ENCODE data around the gene WASF1. TPM values are rescaled to one million over a fixed set of nuclear protein-coding genes. Genes with fewer than 3 reads are reported as not detected.

WASF1 gene
- total and polyA plus RNA-seq, 2 donors (not counting 3 experiments of a cell fraction or from before 2014, with no cell fraction given), result 20.9 to 27.5 TPM

DNA sequence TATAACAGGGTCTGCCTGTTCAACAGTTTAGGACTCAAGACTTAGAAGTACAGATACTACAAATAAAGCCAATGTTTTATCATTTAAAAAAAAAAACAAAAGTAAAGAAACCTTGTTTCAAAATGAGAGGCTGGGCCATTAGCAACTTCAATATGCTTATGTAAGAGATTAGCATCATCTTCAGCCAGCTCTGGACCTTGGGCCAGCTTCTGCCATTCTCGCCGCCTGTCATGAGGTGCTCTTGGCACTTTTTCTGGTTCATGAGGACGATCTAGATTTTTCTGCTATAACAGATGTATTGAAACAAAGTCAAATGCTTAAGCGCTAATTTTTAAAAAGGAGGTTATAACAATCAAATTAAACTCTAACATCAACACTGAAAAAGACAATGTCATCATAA, 74.2 kb downstream of the WASF1 start:
- Histone ChIP-seq H3K27me3 (ENCODE audit: control insufficient read depth in 2 of 2, insufficient read depth in 2 of 2, low read length in 2 of 2) (no peaks in the 10 kb centered on the region), H3K9me1 (replicated peaks; ENCODE audit: control insufficient read depth, extremely low read depth, insufficient read depth, low read length) (no peaks in the 10 kb centered on the region), H3K9ac (replicated peaks; ENCODE audit: extremely low read depth, insufficient read depth, low read length) (no peak overlapping the region), H3K36me3 (ENCODE audit: control insufficient read depth in 2 of 2, extremely low read depth in 1 of 2, insufficient read depth in 2 of 2, low read length in 2 of 2) (peaks cover 0 to 8% of the 10 kb centered on the region in 2 experiments), H3K4me3 (replicated peaks in 1 of 3; ENCODE audit: insufficient read depth in 1 of 3, low read depth in 1 of 3, low read length in 3 of 3) (no peak overlapping the region), H3K4me1 (ENCODE audit: control insufficient read depth, extremely low read depth, insufficient read depth, low read length) (no peaks in the 10 kb centered on the region), H3K9me3 (replicated peaks; ENCODE audit: control insufficient read depth, insufficient read depth, low read length) (no peaks in the 10 kb centered on the region), H2AFZ (ENCODE audit: low read depth, low read length) (no peak overlapping the region), H3K4me2 (ENCODE audit: insufficient read depth, low read length) (no peak overlapping the region), H4K20me1 (replicated peaks; ENCODE audit: control insufficient read depth, extremely low read depth, insufficient read depth, low read length) (no peaks in the 10 kb centered on the region), H3K27ac (ENCODE audit: insufficient read depth, low read depth, low read length) (no peak overlapping the region), H3K79me2 (ENCODE audit: control insufficient read depth, insufficient read depth, low read length) (no peaks in the 10 kb centered on the region)
- ChIA-PET CTCF (interaction anchor here (1.4 kb wide), 1 partner anchor 94 kb away, joined by 3 read pairs; no protein-coding TSS in a partner anchor), POLR2A (no interaction called here)
- BruUV-seq (replicated peaks), result no TSS peak
- intact Hi-C loops (cut with micrococcal nuclease) (no loop called here), dilution Hi-C loops (cut with MboI; ENCODE audit: extremely low pct_ligation_motif_present, low sequenced_read_pairs) (no loop called here)
- DNase-seq (ENCODE audit: low read depth, low spot score) (no peak), FAIRE-seq (no peak)
- TF ChIP-seq POLR2A (IDR thresholded peaks at IDR 0.05; ENCODE audit: low read depth, low read length), result no peak
- no peak for TF ChIP-seq JUN (IDR thresholded peaks at IDR 0.05; ENCODE audit: borderline replicate concordance, insufficient read depth, insufficient read length, low read depth)
- no peak for TF ChIP-seq FOS (IDR thresholded peaks at IDR 0.05; ENCODE audit: borderline replicate concordance, insufficient read depth, low read length)
- TF ChIP-seq, protein P1, sequence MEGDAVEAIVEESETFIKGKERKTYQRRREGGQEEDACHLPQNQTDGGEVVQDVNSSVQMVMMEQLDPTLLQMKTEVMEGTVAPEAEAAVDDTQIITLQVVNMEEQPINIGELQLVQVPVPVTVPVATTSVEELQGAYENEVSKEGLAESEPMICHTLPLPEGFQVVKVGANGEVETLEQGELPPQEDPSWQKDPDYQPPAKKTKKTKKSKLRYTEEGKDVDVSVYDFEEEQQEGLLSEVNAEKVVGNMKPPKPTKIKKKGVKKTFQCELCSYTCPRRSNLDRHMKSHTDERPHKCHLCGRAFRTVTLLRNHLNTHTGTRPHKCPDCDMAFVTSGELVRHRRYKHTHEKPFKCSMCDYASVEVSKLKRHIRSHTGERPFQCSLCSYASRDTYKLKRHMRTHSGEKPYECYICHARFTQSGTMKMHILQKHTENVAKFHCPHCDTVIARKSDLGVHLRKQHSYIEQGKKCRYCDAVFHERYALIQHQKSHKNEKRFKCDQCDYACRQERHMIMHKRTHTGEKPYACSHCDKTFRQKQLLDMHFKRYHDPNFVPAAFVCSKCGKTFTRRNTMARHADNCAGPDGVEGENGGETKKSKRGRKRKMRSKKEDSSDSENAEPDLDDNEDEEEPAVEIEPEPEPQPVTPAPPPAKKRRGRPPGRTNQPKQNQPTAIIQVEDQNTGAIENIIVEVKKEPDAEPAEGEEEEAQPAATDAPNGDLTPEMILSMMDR (IDR thresholded peaks at IDR 0.05; ENCODE audit: extremely low read depth in 1 of 2, insufficient read depth in 1 of 2, low read depth in 1 of 2, low read length in 2 of 2), result no peak
- TF ChIP-seq MYC (IDR thresholded peaks at IDR 0.05; ENCODE audit: low read depth, low read length), result no peak
- TF ChIP-seq POLR2AphosphoS5 (IDR thresholded peaks at IDR 0.05; ENCODE audit: insufficient read depth, low read depth, low read length), result no peak
- no peak for TF ChIP-seq EZH2 (IDR thresholded peaks at IDR 0.05; ENCODE audit: borderline replicate concordance, low read depth, low read length, severe bottlenecking)
- TF ChIP-seq, protein P2, sequence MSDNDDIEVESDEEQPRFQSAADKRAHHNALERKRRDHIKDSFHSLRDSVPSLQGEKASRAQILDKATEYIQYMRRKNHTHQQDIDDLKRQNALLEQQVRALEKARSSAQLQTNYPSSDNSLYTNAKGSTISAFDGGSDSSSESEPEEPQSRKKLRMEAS (IDR thresholded peaks at IDR 0.05; ENCODE audit: insufficient read depth, insufficient read length), result no peak
- TF ChIP-seq GATA2 (IDR thresholded peaks at IDR 0.05; ENCODE audit: insufficient read depth, insufficient read length, low read depth, low read length), result no peak
